HG02870 (cell line): Measurements from ENCODE around the gene OVOL1.

Source experiments
- ATAC-seq: cut with Tn5 transposase; IDR thresholded peaks from one replicate; pipeline ENCODE4 v1.9.1; 2021; ENCODE audit warnings: mild to moderate bottlenecking, moderate library complexity; ENCODE audit not compliant: unreplicated experiment

OVOL1 gene

DNA sequence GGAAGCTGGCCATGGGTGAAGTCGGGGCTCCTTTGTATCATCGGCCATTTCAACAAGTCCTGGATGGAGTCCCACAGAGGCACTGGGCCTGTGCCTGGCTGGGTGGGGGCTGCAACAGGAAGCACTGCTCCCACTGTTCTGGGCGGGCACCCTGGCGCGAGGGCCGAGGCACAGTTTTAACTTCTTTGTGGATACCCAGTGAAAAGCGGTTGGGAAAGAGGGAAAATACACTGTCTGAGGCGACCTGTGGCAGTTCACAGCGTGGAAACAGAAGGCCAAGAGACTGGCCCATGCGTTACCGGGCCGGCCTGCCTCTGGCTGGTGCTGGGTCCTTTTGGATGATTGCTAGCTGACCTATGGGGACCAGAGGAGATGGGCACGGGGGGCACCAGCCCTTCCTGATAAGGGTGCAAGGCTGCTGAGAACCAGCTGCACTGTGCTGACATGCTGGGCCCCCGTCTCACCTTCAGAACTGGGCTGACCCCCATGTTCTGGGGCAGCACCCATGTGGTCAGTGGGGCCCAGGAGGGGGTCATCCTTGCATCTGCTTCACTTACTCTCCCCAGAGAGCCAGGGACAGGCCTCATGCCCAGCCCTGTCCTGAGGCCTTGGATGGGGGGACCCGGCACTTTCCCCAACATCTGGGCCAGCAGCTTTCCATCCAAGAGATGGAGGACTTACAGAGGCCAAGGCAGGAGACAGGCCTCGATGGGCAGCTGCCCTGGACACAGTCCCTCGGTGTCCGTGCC is 4.2 kb downstream of the OVOL1 start:
- no peak for ATAC-seq

DNA sequence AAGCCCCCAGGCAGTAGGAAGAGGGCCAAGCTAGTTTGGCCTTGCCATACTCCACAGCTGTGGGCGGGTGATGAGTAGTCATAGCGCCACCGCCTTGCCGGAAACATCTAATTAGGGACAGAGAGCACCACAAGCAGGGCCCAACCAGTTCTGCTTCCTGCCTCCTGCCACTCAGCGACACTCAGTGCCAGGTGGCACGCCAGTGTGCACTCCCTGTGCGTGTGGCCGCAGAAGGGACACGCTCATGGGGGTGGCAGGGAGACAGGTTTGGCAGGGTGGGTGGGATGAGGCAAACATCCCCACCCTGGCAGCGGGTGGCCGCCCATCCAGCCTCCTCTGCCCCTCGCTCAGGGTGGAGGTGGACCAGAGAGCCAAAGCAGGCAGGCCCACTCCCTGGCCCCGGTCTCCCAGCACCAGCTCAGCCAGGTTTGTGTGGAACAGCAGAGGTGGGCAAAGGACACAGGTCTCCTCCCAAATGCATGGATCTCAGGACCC is 4.9 kb downstream of the OVOL1 start:
- ATAC-seq = peak; percentile 54

DNA sequence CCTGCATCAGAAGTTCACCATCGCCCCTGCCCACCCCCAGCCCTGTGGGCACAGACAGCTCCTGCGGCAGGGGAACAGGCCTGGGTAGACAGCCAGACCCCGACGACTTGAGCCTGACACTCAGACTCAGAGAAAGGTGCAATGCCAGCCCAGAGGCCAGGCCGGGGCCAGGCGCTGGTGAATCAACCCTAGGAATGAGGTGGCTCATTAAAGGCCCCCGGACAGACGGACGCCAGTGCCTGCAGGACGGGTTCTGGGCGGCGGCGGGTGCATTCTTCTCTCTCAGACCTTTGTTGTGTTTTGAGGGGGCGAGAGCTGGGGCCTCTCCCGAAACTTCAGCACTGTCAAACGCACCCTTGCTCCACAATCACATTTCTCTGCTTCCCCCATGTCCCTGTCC is 5.6 kb downstream of the OVOL1 start:
- no peak for ATAC-seq

GRCh38 chr11:65793144-65793581 is 6.3 kb downstream of the OVOL1 start:
- no peak for ATAC-seq

DNA sequence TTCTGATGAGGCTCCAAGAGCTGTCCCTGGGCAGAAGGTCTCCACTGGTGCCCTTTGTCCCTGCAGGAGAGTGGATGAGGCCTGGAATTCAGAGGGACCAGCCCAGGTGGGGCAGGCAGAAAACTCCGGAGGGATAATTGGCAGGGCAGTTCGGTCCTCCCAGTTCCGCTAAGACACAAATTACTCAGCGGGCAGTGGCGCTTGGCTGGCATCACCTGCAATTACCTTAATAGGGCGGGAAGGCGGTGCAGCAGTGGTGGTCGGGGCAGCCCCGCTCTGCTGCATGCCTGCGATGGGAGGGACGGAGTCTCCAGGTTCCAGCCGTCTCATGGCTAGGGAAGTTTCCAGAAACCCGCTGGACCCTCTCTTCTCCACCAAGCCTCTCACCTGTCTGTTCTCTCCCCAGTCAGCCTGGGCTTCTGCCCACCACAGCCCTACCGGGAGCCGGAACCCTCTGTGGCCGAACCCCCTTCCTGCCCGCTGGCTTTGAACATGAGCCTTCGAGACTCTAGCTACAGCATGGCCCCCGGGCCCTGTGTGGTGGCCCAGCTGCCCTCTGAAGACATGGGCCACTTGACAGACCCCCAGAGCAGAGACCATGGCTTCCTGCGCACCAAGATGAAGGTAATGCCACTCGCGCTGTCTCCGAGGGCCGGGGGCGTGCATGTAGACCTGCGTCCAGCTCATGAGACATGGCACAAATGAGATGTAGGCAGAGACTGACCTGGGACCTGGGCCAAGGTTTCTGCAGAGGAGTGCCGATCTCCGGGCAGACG is 7.0 kb downstream of the OVOL1 start:
- no peak for ATAC-seq

DNA sequence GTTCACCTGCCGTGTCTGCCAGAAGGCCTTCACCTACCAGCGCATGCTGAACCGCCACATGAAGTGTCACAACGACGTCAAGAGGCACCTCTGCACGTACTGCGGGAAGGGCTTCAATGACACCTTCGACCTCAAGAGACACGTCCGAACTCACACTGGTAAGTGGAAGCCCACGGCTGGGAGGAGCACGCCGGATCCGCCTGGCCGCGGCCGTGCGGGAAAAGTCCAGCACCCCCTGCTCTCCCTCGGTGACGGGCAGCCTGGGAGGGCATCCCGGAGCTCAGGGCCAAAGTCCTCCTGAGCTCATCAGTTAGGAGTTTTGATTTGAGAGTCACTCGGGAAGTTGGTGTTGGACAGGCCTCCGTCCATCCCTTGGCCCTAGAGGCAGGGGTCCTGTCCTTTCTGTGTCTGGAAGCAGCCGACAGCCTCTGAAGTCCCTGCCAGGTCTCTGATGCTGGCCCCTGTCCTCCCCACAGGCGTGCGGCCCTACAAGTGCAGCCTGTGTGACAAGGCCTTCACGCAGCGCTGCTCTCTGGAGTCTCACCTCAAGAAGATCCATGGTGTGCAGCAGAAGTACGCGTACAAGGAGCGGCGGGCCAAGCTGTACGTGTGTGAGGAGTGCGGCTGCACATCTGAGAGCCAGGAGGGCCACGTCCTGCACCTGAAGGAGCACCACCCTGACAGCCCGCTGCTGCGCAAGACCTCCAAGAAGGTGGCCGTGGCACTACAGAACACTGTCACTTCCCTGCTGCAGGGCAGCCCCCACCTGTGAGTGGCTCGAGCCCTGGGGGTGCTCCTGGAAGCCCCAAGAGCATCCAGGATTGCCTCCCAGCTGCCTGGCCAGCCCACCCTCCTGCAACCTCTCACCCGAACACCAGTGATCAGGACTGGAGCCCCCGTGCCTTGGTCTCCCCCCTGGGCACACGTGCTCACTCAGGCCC is 8.0 kb downstream of the OVOL1 start:
- no peak for ATAC-seq

GRCh38 chr11:65796726-65797601 is 10.1 kb downstream of the OVOL1 start:
- no peak for ATAC-seq

DNA sequence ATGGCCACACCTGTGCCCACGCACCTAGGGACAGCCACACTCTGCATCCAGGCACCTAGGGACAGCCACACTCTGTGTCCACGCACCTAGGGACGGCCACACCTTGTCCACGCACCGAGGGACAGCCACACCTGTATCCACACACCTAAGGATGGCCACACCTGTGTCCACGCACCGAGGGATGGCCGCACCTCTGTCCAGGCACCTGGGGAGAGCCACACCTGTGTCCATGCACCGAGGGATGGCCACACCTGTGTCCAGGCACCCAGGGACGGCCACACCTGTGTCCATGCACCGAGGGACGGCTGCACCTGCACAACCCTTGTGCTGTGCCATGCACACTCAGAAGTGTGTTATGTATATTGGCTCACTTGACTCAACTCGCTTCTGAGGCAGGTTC is 10.8 kb downstream of the OVOL1 start:
- no peak for ATAC-seq

GRCh38 chr11:65798882-65799281 is 12.0 kb downstream of the OVOL1 start:
- ATAC-seq = no peak

- no peak for ATAC-seq
These were observed 14.5 kb downstream of the OVOL1 start for GRCh38 chr11:65801153-65801987.

DNA sequence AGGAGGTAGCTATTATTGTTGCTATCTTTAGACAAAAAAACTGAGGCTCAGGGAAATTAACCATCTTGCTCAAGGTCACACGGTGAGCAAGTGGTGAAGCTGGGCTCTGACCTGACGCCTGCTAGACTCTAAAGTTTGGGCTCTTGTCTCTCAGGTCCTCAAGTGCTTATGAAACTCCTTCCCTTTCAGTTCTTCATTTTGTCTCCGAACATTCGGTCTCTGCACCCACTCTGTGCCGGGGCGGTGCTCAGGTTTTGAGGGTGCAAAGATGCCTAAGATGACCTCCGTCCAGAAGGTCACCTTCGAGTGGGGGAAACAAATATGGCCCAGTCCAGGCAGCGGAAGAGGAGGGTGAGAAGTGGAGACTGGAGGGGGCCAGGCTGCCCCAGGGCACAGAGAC is 16.0 kb downstream of the OVOL1 start:
- ATAC-seq = peak; percentile 80

DNA sequence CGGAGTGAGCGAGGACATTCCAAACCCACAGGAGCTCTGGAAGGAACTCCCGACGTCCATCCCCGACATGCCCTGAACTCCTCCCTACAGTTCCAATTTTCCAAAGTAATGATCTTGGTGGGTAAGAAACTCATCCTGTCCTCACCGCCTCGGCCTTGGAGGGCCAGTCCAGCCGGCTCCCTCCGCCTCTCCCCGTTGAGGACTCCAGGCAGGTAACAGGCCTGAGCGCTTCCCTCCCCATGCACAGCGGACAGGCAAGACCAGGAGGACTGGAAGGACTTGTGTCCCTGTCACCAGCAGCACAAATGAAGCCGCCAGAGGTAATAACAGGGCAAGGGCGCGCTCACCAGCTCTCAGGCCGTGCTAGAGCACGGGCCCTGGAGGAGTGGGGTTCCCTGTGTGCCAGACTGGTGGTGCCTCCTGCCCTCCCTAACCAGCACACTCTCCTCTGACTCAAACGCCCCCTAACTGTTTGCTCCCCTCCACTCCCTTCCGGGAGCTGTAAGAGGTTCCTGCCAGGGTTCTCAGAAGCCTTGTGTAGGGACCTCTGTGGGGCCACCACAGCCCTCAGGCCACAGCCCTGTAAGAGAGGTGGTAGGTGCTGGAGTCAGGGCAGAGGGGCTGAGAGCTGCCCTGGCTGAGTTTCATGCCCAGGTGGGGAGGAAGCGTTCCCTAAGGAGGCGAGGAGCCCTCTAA is 17.1 kb downstream of the OVOL1 start:
- ATAC-seq = no peak

- ATAC-seq = no peak
These were observed 20.1 kb downstream of the OVOL1 start for GRCh38 chr11:65806979-65807378.

- ATAC-seq = no peak
These were observed 22.0 kb downstream of the OVOL1 start for GRCh38 chr11:65808744-65809341.

DNA sequence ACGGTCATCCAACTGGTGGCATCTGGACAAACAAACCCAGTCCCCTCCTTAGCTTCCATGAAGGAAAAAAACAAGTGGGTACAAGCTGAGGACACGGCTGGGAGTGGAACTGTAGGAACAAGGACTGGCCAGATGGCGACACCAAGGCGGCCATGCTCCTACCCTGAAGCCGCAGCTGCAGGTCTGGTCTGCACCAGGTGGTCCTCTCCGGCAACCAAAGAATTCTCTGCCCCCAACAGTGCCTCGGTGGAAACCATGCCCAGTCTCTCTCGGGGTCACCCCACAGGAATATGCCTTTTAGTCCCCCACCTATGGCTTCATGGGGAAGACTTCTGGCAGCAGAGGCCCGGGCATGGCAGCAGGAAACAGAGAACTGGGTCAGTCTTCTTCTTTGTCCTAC is 22.6 kb downstream of the OVOL1 start:
- no peak for ATAC-seq

- ATAC-seq = no peak
These were observed 23.4 kb downstream of the OVOL1 start for GRCh38 chr11:65810046-65810868.

DNA sequence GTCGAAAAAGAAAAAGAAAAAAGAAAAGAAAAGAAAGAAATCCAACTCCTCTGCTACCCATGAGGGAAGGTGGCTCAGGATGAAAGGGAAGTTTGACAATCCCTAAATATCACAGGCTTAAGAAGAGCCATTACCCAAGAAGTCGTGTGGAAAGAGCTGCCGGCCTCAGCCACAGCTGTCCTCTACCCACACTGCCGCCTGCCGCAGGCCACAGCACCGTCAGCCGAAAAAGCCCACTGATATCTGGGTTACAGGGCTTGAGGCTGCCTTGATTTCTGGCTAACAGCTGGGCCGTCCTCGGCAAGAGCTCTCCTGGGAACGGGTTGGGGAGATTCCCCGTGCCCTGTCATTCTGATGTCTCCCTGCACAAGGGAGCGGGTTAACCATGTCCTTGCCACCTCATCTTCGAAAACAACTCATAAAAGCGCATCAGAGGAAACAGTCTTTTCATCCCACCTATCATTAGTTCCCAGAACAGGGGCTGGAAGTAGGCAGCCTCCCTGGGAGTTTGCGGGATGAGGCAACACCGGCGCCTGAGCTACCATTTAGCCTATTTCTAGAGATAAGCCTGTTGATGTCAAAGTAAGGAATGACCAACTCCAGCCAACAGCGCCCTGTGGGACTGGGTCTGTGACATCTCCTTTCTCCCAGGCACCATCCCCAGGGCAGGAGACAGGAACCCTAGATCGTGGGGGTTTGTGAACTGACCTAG is 25.1 kb downstream of the OVOL1 start:
- ATAC-seq = no peak
